ENCODE data around the gene ST8SIA5.

The ST8SIA5 gene

DNA sequence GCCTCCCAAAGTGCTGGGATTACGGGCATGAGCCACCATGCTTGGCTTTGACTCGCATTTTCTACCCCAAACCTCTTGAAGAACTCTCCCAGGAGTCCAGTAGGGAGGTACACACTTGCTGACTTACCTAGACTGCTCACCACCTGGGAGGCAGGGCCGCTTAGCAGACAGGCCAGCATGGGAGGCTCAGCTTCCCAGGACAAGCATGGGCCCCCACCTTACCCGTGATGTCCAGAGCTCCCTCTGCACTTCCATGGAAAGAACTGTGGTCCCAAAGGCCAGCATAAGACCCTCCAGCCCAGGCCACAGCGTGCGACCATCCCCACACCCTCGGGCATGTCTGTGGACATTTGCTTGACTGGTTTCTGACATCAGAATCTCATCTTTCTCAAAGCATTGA, 36.8 kb downstream of the ST8SIA5 start:
- H3K9me3 ChIP-seq (ENCODE audit: control insufficient read depth, low read length) = no peaks in the 10 kb centered on the region

DNA sequence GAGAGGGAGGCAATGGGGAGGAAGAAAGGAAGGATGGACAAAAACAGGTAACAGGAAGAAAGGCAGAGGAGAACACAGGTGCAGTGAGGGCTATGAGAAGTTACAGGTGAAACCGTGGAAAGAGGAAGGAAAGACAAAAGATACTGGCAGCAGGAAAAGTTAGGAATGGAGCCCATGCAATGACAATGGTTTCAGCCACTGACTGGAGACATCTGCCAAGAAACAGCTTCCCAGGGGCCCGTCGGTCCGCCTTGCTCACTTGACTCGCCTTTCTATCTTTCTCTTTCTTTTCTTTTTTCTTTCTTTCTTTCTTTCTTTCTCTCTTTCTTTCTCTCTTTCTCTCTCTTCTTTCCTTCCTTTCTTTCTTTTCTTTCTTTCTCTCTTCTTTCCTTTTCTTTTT, 37.5 kb downstream of the ST8SIA5 start:
- Histone ChIP-seq H3K4me3 (ENCODE audit: low read length) (no peak overlapping the region), H3K27me3 (ENCODE audit: control insufficient read depth, insufficient read depth, low read length) (no peaks in the 10 kb centered on the region)

More for the DNA sequence above, 36.8 kb downstream of the ST8SIA5 start:
- Histone ChIP-seq H3K4me1 (ENCODE audit: control insufficient read depth, insufficient read depth, low read length) (no peaks in the 10 kb centered on the region), H3K9ac (ENCODE audit: low read length) (no peak overlapping the region), H3K36me3 (ENCODE audit: control insufficient read depth, insufficient read depth, low read length) (no peaks in the 10 kb centered on the region), H3K27me3 (ENCODE audit: control insufficient read depth, insufficient read depth, low read length) (no peaks in the 10 kb centered on the region), H3K4me3 (ENCODE audit: low read length) (no peak overlapping the region)

DNA sequence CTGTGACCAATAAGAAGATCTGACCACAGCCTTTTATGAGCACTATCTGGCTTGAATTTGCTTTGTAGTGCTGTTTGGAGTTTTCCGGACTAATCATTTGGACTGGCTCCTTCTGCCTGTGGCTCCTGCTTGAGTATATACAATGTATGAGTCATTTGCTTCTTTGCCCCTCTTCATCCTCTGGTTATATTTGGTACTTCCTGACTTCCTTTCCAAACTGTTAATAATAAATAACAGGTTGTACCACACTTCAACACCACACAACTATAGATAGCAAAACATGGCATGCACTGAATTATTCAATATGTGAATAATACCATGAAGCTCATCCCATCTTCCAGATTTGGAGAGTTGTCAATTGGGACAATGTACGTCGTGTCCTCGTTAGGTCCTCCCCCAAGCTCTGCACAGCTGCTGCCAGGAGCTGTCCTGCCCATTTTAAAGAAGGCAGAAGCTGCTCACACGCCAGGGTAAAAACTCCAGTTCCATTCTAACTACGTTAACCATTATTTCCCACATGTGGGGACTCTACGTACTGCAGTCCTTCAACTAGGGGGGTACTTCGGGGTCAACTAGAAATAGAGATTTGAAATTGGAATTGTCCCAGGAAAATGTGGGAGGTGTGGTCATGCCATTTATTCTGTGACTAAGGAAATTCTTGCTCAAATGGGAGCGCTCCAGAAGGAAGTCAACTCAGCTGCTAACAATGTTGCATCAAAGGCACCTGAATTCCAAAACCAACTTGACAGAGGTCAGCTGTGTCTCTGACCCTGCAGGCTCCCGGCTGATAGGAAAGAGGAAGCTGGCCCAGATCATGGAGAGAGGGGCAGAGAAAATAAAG, 38.1 kb downstream of the ST8SIA5 start:
- Histone ChIP-seq H3K36me3 (ENCODE audit: control insufficient read depth, insufficient read depth, low read length) (no peaks in the 10 kb centered on the region), H3K4me3 (ENCODE audit: low read length) (no peak overlapping the region), H3K4me1 (ENCODE audit: control insufficient read depth, insufficient read depth, low read length) (no peaks in the 10 kb centered on the region), H3K9ac (ENCODE audit: low read length) (no peak overlapping the region), H3K27me3 (ENCODE audit: control insufficient read depth, insufficient read depth, low read length) (no peaks in the 10 kb centered on the region), H3K9me3 (ENCODE audit: control insufficient read depth, low read length) (no peaks in the 10 kb centered on the region)

More for the DNA sequence above, 37.5 kb downstream of the ST8SIA5 start:
- Histone ChIP-seq H3K4me1 (ENCODE audit: control insufficient read depth, insufficient read depth, low read length) (no peaks in the 10 kb centered on the region), H3K9me3 (ENCODE audit: control insufficient read depth, low read length) (no peaks in the 10 kb centered on the region), H3K9ac (ENCODE audit: low read length) (no peak overlapping the region), H3K36me3 (ENCODE audit: control insufficient read depth, insufficient read depth, low read length) (no peaks in the 10 kb centered on the region)

DNA sequence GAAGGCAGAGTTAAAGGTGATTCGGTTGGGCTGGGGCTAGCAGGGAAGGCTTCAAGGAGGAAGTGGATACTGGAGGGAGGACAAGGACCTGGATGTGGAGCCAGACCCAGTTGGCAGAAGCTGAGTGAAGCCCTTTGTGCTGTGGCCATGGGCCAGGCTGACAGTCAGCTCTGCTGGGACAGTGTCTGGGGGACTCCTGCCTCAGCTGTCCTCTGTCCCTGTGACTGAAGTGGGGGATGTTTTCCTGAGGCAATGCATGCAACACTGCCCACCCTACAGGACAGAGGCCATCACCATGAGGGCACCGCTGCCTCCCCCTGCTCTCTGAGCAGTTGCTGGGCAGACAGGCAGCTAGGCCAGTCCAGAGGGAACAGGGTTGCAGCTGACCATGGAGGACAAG, 40.0 kb downstream of the ST8SIA5 start:
- H3K9me3 ChIP-seq (ENCODE audit: control insufficient read depth, low read length) = no peaks in the 10 kb centered on the region
- no peaks in the 10 kb centered on the region for H3K4me1 ChIP-seq (ENCODE audit: control insufficient read depth, insufficient read depth, low read length)
- no peak overlapping the region for H3K4me3 ChIP-seq (ENCODE audit: low read length)
- no peak overlapping the region for H3K9ac ChIP-seq (ENCODE audit: low read length)
- H3K27me3 ChIP-seq (ENCODE audit: control insufficient read depth, insufficient read depth, low read length) = no peaks in the 10 kb centered on the region
- no peaks in the 10 kb centered on the region for H3K36me3 ChIP-seq (ENCODE audit: control insufficient read depth, insufficient read depth, low read length)

DNA sequence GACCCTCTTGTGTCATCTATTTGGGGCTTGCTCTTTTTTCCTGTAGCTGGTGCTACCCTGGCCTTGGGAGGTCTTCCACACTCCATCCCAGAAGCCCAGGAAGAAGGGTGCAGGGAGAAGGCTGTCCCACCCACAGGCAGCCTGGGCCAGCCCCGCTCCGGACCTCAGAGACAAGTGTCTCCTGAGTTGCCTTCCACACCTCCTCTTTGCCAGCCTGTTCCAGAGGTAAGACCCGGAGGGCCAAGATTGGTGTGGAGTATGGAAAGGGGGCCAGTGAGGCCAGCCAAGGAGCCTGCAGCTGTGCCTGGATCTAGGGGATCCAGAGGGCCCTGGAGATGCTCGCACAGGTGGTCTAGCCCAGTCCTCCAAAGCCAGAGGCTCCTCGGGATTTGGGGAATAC, 40.5 kb downstream of the ST8SIA5 start:
- Histone ChIP-seq H3K4me3 (ENCODE audit: low read length) (no peak overlapping the region), H3K36me3 (ENCODE audit: control insufficient read depth, insufficient read depth, low read length) (no peaks in the 10 kb centered on the region), H3K9ac (ENCODE audit: low read length) (no peak overlapping the region), H3K27me3 (ENCODE audit: control insufficient read depth, insufficient read depth, low read length) (no peaks in the 10 kb centered on the region), H3K4me1 (ENCODE audit: control insufficient read depth, insufficient read depth, low read length) (no peaks in the 10 kb centered on the region), H3K9me3 (ENCODE audit: control insufficient read depth, low read length) (no peaks in the 10 kb centered on the region)

DNA sequence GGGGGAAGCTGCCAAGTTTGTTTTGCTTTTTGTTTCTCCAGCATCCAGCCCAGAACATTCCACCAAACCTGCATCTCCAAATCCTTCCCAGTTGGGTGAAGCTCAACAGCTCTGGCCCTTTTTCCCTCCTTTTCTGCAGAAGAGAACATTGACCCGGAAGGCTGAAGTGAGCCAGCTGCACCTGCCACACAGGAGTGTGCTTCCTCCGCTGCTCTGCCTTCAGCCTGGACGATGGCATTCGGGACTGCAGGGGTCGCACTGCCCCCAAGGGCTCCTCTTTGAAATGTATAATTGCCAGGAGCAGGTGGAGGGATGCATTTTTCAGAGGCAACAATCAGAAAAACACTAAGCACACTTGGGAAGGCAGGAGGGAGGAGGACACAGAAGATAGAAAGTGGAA, 41.8 kb downstream of the ST8SIA5 start:
- H3K9me3 ChIP-seq (ENCODE audit: control insufficient read depth, low read length) = no peaks in the 10 kb centered on the region
- H3K36me3 ChIP-seq (ENCODE audit: control insufficient read depth, insufficient read depth, low read length) = no peaks in the 10 kb centered on the region
- H3K4me3 ChIP-seq (ENCODE audit: low read length) = no peak overlapping the region
- H3K27me3 ChIP-seq (ENCODE audit: control insufficient read depth, insufficient read depth, low read length) = no peaks in the 10 kb centered on the region
- no peaks in the 10 kb centered on the region for H3K4me1 ChIP-seq (ENCODE audit: control insufficient read depth, insufficient read depth, low read length)
- H3K9ac ChIP-seq (ENCODE audit: low read length) = no peak overlapping the region

DNA sequence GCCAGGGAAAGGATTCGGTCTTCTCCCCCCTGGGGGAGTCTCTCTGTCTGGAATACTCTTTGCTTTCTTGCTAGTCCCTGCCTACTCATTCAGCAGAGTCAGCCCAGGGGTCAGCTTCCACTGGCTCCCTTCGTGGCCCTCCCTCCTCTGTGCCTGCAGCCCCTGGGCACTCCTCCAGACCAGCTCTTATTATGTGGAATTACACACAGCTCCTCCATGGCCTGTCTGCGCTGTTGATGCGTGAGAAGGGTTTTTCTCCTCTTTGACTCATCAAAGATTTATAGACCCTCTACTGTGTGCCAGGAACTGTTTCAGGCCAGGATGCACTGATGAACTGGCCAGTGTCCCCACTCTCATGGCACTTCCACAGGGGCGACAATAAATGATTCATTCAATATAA, 44.4 kb downstream of the ST8SIA5 start:
- Histone ChIP-seq H3K4me1 (ENCODE audit: control insufficient read depth, insufficient read depth, low read length) (no peaks in the 10 kb centered on the region), H3K9me3 (ENCODE audit: control insufficient read depth, low read length) (no peaks in the 10 kb centered on the region), H3K4me3 (ENCODE audit: low read length) (no peak overlapping the region), H3K27me3 (ENCODE audit: control insufficient read depth, insufficient read depth, low read length) (no peaks in the 10 kb centered on the region), H3K36me3 (ENCODE audit: control insufficient read depth, insufficient read depth, low read length) (no peaks in the 10 kb centered on the region), H3K9ac (ENCODE audit: low read length) (no peak overlapping the region)

DNA sequence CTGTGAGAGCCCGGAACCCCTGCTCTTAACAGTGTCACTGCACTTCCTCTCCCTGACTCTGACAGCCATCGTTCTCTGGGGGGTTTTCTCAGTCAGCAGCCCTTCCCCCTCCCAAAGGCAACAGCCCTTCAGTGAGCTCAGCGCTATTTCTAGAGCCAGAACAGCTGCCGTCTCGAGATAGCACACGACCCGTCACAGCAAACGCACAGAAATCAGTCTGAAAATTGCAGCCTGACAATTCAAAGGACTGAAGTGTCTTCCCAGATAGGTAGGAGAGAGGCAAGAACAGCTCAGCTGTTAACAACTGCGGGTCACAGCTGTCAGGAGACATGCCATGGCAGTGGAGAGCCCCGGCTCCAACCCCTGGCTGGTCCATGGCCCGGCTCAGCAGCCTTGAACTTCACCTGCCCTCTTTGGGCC, 45.4 kb downstream of the ST8SIA5 start:
- Histone ChIP-seq H3K36me3 (ENCODE audit: control insufficient read depth, insufficient read depth, low read length) (no peaks in the 10 kb centered on the region), H3K4me3 (ENCODE audit: low read length) (no peak overlapping the region), H3K27me3 (ENCODE audit: control insufficient read depth, insufficient read depth, low read length) (no peaks in the 10 kb centered on the region), H3K9ac (ENCODE audit: low read length) (no peak overlapping the region), H3K4me1 (ENCODE audit: control insufficient read depth, insufficient read depth, low read length) (no peaks in the 10 kb centered on the region), H3K9me3 (ENCODE audit: control insufficient read depth, low read length) (no peaks in the 10 kb centered on the region)

DNA sequence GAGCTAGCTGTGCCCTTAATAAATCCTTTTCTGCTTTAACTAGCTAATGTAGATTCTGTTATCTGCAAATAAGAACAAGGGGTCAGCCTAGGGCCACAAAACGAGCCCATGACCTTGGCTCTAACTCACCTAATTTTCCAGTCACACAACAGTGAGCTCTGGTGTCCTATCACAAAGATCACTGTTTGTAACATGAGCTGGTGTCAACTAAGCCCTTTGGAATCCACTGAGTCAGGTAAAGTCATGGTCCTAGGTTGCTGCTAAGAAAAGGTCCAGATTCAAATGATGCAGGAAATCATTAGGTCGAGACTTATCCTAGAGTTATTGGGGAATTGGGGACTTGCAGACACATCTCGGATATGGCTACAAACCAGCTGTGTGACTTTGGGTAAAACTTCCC, 49.9 kb downstream of the ST8SIA5 start:
- Histone ChIP-seq H3K4me1 (ENCODE audit: control insufficient read depth, insufficient read depth, low read length) (no peaks in the 10 kb centered on the region), H3K4me3 (ENCODE audit: low read length) (no peak overlapping the region), H3K9ac (ENCODE audit: low read length) (no peak overlapping the region), H3K36me3 (ENCODE audit: control insufficient read depth, insufficient read depth, low read length) (no peaks in the 10 kb centered on the region), H3K27me3 (ENCODE audit: control insufficient read depth, insufficient read depth, low read length) (no peaks in the 10 kb centered on the region), H3K9me3 (ENCODE audit: control insufficient read depth, low read length) (no peaks in the 10 kb centered on the region)

DNA sequence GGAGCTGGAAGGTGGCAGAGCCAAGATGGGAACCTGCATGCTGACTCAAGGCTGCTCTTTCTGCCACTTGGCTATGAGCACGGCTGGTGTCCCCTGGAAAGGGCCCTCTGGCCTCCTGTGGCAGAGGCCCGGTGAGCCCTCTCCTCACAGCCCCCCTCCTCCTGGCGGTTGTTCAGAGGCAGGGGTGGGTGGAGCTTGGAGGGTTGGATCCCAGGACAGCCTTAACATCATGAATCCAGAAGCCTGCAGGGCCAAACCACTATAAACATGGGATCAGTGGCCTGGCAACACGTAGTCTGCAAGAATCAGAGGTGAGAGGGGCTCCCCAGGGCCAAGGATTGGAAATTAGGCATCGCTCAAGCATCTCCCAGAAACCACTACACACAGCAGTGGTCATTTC, 51.3 kb downstream of the ST8SIA5 start:
- Histone ChIP-seq H3K36me3 (ENCODE audit: control insufficient read depth, insufficient read depth, low read length) (no peaks in the 10 kb centered on the region), H3K4me3 (ENCODE audit: low read length) (no peak overlapping the region), H3K9ac (ENCODE audit: low read length) (no peak overlapping the region), H3K9me3 (ENCODE audit: control insufficient read depth, low read length) (no peaks in the 10 kb centered on the region), H3K27me3 (ENCODE audit: control insufficient read depth, insufficient read depth, low read length) (no peaks in the 10 kb centered on the region), H3K4me1 (ENCODE audit: control insufficient read depth, insufficient read depth, low read length) (no peaks in the 10 kb centered on the region)

DNA sequence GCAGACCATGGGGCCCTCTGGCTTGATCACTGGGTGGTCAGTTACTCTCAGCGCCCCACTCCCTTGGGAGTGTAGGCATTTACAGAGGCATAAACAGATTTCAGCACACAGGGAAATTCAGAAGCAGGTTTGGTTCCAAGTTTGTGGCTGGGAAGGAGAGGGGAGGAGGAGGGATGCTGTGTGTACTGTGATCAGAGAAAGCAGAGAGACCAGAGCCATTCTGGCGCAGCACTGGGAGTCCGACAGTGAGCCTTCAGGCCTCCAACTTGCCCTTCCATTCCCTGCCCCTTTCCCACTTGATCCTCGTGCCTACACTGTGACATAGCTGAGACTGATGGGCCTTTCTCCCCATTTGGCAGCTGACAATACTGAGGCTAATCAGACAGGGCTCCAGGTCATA, 52.0 kb downstream of the ST8SIA5 start:
- H3K27me3 ChIP-seq (ENCODE audit: control insufficient read depth, insufficient read depth, low read length) = no peaks in the 10 kb centered on the region
- H3K9ac ChIP-seq (ENCODE audit: low read length) = no peak overlapping the region
- no peaks in the 10 kb centered on the region for H3K36me3 ChIP-seq (ENCODE audit: control insufficient read depth, insufficient read depth, low read length)
- H3K9me3 ChIP-seq (ENCODE audit: control insufficient read depth, low read length) = no peaks in the 10 kb centered on the region
- no peak overlapping the region for H3K4me3 ChIP-seq (ENCODE audit: low read length)
- H3K4me1 ChIP-seq (ENCODE audit: control insufficient read depth, insufficient read depth, low read length) = no peaks in the 10 kb centered on the region

DNA sequence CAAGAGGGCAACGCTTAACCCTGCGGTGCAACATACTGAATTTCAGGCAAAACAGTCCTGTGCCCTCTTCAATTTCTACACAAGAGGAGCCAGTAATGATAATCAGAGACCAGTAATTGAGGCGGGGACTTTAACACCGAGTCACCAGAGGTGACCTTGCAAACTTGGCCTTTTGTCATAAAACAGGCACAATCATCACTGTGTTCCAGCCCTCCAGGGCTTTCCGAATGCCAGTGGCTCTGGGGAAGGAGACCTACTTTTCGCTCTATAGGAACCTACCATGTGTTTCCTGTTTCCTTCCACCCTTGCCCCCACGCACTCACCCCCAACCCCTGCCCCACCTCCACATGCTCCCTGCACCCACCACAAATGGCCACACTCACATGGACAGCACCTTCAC, 52.7 kb downstream of the ST8SIA5 start:
- H3K4me3 ChIP-seq (ENCODE audit: low read length) = no peak overlapping the region
- no peaks in the 10 kb centered on the region for H3K27me3 ChIP-seq (ENCODE audit: control insufficient read depth, insufficient read depth, low read length)
- no peaks in the 10 kb centered on the region for H3K9me3 ChIP-seq (ENCODE audit: control insufficient read depth, low read length)
- H3K36me3 ChIP-seq (ENCODE audit: control insufficient read depth, insufficient read depth, low read length) = no peaks in the 10 kb centered on the region
- no peaks in the 10 kb centered on the region for H3K4me1 ChIP-seq (ENCODE audit: control insufficient read depth, insufficient read depth, low read length)
- no peak overlapping the region for H3K9ac ChIP-seq (ENCODE audit: low read length)

DNA sequence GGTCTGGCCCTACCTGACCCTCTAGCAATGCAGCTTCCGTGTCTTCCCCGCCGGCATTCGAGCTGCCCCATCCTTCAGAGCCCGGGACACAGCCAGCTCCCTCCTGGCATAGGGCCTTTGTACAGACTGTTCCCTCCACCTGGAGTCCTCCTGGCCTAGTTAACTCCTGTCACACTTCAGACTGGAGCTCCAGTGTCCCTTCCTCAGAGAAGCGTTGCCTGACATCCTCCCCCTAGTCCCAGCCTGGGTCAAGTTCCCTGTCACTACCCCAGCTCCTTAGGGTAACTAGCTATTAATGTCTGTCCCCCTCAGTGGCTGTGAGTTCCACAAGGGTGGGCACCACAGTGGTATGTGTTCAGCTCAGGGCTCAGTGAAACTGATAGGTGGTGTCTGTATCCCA, 54.4 kb downstream of the ST8SIA5 start:
- no peaks in the 10 kb centered on the region for H3K36me3 ChIP-seq (ENCODE audit: control insufficient read depth, insufficient read depth, low read length)
- H3K4me3 ChIP-seq (ENCODE audit: low read length) = no peak overlapping the region
- no peak overlapping the region for H3K9ac ChIP-seq (ENCODE audit: low read length)
- no peaks in the 10 kb centered on the region for H3K4me1 ChIP-seq (ENCODE audit: control insufficient read depth, insufficient read depth, low read length)
- no peaks in the 10 kb centered on the region for H3K27me3 ChIP-seq (ENCODE audit: control insufficient read depth, insufficient read depth, low read length)
- H3K9me3 ChIP-seq (ENCODE audit: control insufficient read depth, low read length) = no peaks in the 10 kb centered on the region

Measured in mucosa of stomach (tissue), 1 donor.